Chondrocyte (in vitro differentiated cells): ENCODE data around the gene DIS3L2. TPM values are rescaled to one million over a fixed set of nuclear protein-coding genes. Genes with fewer than 3 reads are reported as not detected.

Experiments
- DNase-seq: peaks from one replicate; pipeline ENCODE4 v3.0.0; 2021; ENCODE audit warnings: mixed read lengths, low spot score
- H3K27ac Mint-ChIP-seq: one replicate; pipeline ENCODE4 v1.8.0; 2021; ENCODE audit warnings: mild to moderate bottlenecking, moderate library complexity, mixed read lengths; ENCODE audit not compliant: unreplicated experiment
- H3K27me3 Mint-ChIP-seq: 2 replicates; pipeline ENCODE4 v1.8.0; 2021; ENCODE audit warnings: low read depth, mixed read lengths
- H3K36me3 Mint-ChIP-seq: 2 replicates; pipeline ENCODE4 v1.8.0; 2021; ENCODE audit warnings: low read depth, mixed read lengths
- H3K4me1 Mint-ChIP-seq: 2 replicates; pipeline ENCODE4 v1.8.0; 2021; ENCODE audit warnings: low read depth, mild to moderate bottlenecking, mixed read lengths
- H3K4me3 Mint-ChIP-seq: one replicate; pipeline ENCODE4 v1.8.0; 2021; ENCODE audit warnings: mild to moderate bottlenecking, moderate library complexity, mixed read lengths; ENCODE audit not compliant: unreplicated experiment
- H3K9me3 Mint-ChIP-seq: 2 replicates; pipeline ENCODE4 v1.8.0; 2021; ENCODE audit warnings: low read depth, mixed read lengths
- total RNA-seq: library from RNA; stranded (reverse); gene quantifications from 3 replicates; pipeline ENCODE4 v1.2.1, GENCODE V29; 2021
- TF ChIP-seq, protein P1 (sequence below): fragments of 200-600 bp; sonication (generic); IDR thresholded peaks from 2 replicates; pipeline ENCODE4 v1.5.0; 2021; ENCODE audit warnings: antibody characterized with exemption, mild to moderate bottlenecking, moderate library complexity

Gene DIS3L2
- total RNA-seq, 1 donor from 2014 or later: 17.5 TPM

GRCh38 chr2:232237464-232237863 lies 276.0 kb downstream of the DIS3L2 start:
- peaks cover 11% of the 10 kb centered on the region for H3K36me3 Mint-ChIP-seq
- H3K27ac Mint-ChIP-seq: no peak overlapping the region
- DNase-seq: no peak
- TF ChIP-seq, protein P1, sequence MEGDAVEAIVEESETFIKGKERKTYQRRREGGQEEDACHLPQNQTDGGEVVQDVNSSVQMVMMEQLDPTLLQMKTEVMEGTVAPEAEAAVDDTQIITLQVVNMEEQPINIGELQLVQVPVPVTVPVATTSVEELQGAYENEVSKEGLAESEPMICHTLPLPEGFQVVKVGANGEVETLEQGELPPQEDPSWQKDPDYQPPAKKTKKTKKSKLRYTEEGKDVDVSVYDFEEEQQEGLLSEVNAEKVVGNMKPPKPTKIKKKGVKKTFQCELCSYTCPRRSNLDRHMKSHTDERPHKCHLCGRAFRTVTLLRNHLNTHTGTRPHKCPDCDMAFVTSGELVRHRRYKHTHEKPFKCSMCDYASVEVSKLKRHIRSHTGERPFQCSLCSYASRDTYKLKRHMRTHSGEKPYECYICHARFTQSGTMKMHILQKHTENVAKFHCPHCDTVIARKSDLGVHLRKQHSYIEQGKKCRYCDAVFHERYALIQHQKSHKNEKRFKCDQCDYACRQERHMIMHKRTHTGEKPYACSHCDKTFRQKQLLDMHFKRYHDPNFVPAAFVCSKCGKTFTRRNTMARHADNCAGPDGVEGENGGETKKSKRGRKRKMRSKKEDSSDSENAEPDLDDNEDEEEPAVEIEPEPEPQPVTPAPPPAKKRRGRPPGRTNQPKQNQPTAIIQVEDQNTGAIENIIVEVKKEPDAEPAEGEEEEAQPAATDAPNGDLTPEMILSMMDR: no peak
- H3K9me3 Mint-ChIP-seq: no peaks in the 10 kb centered on the region
- no peak overlapping the region for H3K4me3 Mint-ChIP-seq
- no peaks in the 10 kb centered on the region for H3K27me3 Mint-ChIP-seq
- H3K4me1 Mint-ChIP-seq: peaks cover 15% of the 10 kb centered on the region

DNA sequence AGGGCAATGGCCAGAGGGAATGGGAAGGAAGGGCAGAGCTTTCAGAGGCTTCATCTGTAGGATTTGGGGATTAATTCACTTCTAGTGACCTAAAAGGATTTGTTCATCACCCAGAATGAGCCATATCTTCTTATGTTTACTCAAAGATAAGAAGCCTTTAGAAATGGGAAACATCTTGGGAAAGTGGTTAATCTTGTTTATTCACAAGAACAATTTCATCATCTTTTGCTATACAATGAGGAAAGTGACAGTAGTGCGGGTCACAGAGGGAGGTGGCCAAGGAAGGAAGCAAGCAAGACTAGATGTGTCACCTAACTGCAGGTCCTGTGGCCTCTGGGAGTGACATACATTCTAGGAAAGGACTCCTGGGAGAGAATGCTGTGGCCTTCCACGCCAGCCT lies 276.6 kb downstream of the DIS3L2 start:
- TF ChIP-seq, protein P1: no peak
- Mint-ChIP-seq H3K4me1 (peaks cover 15% of the 10 kb centered on the region), H3K36me3 (peaks cover 11% of the 10 kb centered on the region), H3K4me3 (no peak overlapping the region), H3K27ac (no peak overlapping the region), H3K27me3 (no peaks in the 10 kb centered on the region), H3K9me3 (no peaks in the 10 kb centered on the region)
- no peak for DNase-seq

GRCh38 chr2:232238596-232238995 lies 277.1 kb downstream of the DIS3L2 start:
- H3K27ac Mint-ChIP-seq: no peak overlapping the region
- no peak overlapping the region for H3K4me3 Mint-ChIP-seq
- TF ChIP-seq, protein P1: no peak
- peaks cover 11% of the 10 kb centered on the region for H3K36me3 Mint-ChIP-seq
- peaks cover 15% of the 10 kb centered on the region for H3K4me1 Mint-ChIP-seq
- H3K9me3 Mint-ChIP-seq: no peaks in the 10 kb centered on the region
- DNase-seq: no peak
- no peaks in the 10 kb centered on the region for H3K27me3 Mint-ChIP-seq

DNA sequence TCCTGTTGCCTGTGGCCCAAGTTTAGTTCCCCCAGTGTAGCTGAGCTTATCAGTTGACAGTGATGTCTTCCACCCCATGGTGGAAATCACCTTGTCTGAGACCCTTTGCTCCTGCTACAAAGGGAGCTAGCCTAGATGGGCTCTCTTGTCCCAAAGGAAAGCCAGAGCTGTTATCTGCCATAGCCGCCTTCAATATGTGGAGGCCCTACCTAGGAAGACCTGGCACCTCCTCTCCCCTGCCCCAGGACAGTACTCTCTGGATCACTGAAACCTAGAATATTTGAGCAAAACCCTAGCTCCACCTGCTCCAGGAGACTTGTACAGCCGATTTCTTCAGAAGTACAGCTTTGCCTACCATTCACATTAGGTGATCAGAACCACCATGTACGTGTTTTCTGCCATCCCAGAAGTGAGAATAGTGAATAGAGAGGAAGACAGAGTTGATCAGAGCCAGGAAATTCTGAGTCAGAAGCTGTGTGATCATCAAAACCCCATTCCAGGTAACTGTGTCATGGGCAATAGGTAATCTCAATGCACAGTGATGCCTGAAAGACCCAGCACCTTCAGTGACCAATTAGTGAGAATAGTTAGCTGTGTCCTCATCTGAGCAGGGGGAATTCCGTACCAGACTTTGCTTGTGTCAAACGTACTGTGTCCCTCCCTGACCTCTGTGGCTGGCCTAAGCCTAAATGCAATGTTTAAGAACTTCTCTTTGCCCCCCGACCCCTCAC lies 278.6 kb downstream of the DIS3L2 start:
- no peak overlapping the region for H3K27ac Mint-ChIP-seq
- H3K4me3 Mint-ChIP-seq: no peak overlapping the region
- peaks cover 9% of the 10 kb centered on the region for H3K4me1 Mint-ChIP-seq
- H3K27me3 Mint-ChIP-seq: no peaks in the 10 kb centered on the region
- TF ChIP-seq, protein P1: no peak
- H3K36me3 Mint-ChIP-seq: peaks cover 11% of the 10 kb centered on the region
- no peak for DNase-seq
- H3K9me3 Mint-ChIP-seq: no peaks in the 10 kb centered on the region

DNA sequence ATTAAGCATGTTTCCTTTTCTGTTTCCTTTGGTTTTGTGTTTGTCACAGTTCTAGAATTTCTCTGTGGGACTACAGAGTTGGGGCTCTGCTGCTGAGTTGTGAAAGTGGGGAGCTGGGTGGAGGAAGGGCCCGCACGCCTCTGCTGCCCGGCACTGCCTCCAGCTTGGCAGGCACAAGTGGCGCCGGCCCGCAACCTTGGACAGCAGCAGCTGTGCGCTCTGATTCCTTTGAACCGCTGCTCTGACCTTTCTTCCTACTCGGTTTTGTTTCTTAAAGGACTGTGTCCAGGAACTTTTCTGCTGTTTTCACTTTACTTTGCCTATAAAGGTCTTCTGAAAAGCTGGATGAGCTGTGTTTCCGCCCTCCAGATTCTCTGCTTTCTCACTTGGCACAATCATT lies 279.4 kb downstream of the DIS3L2 start:
- no peak for DNase-seq
- Mint-ChIP-seq H3K9me3 (no peaks in the 10 kb centered on the region), H3K27ac (no peak overlapping the region), H3K27me3 (no peaks in the 10 kb centered on the region), H3K4me1 (peaks cover 3% of the 10 kb centered on the region), H3K4me3 (no peak overlapping the region), H3K36me3 (peaks cover 13% of the 10 kb centered on the region)
- TF ChIP-seq, protein P1: no peak
